GM18508 (cell line): ENCODE data around the gene MYLK4.

Experiments
- ATAC-seq: cut with Tn5 transposase; IDR thresholded peaks from one replicate; pipeline ENCODE4 v1.9.1; 2021; ENCODE audit warnings: moderate number of reproducible peaks; ENCODE audit not compliant: insufficient read depth, unreplicated experiment

MYLK4 gene

DNA sequence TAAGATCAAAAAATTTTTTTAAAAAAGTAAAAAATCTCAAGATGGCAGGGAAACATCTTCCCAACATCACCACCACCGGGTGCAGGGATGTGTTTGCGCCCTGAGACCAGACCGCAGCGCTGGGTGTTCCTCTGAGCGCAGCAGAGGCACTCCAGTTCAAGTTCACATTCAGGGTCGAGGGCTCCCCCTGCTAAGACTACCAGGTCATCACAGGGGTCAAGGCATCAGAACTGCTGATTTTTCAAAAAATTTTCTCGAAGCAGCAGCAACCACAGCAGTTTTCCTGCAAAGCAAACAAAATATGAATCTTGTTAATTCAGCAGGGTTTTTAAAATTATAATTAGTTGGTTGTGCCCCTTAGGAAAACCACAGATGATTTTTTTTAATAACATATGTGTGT, 83.1 kb downstream of the MYLK4 start:
- no peak for ATAC-seq

DNA sequence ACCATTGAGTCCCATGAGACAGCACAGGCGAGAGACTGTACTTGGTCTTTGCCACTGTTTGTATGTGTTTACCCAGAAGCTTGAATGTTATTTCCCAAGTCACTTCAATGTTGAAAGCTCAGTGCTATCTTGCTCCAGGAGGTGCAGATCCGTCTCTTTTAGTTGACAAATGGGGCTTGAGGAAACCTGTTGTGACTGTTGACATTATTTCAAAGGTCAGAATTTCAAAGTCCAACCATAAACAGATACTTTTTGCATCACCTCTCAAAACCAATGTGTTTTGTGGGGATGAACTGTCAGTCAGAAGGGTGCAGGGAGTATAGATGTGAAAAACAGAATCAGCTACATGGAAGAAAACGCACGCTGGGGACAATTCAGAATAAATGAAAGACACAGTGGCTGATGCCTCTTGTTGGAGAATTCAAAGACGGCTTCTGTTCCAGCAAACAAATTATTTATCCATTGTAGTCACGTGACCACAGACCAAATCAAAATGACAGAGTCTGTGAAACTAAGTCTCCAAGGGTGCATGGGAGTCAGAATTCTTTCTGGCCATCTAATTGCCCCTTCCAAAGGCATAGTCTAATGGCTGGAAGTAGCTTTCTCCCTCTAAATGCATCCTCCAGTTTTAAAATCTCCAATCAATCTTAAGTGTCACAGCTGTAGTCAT, 83.7 kb downstream of the MYLK4 start:
- ATAC-seq = no peak

DNA sequence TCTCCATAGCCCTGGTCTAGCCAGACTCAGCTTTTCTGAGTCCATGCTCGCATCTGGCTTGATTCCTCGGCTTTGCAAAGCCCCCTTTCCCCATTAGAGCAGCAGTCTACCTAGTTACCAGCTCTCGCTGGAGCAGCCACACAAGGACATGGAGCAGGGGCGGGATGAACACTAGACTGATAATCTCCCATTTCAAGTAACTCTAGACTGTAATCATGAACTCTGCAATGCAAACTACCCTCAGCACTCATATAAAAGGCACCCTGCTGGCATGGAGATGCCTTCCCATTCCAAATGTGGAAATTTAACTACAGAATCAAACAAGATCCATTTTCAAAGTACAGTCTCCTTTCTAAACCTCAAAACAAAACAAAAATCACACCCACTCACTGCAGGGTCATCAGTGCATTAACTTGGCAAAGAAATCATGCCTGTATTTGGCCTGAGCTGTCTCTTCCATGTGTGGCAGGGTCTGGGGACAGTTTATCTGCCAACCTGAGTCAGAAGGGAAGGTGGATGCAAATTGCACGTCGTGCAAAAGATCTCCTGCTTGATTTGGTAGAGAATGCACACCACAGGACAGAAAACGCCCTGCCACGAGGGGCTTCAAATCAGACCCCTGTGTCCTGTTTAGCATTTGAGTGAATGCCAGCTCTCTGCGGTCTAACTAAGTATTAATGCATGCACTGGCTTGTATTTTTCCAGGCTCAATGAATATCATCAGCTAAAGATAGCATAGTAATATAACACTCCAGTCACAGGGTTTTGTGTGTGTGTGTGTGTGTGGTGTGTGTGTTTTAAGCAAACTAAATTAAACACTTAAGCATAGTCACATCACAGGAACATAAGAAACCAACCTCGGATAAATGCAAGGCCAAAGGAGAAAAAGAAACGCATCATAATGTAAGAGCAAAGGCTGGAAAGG, 85.3 kb downstream of the MYLK4 start:
- no peak for ATAC-seq

DNA sequence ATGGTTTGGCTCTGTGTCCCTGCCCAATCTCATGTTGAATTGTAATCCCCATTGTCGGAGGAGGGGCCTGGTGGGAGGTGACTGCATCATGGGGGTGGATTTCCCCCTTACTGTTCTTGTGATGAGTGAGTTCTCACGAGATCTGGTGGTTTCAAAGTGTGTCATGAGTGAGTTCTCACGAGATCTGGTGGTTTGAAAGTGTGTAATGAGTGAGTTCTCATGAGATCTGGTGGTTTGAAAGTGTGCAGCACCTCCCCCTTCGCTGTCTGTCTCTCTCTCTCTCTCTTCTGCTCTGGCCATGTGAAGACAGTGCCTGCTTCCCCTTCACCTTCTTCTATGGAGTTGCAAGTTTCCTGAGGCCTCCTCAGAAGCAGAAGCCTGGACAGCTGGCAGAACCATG, 87.6 kb downstream of the MYLK4 start:
- no peak for ATAC-seq

DNA sequence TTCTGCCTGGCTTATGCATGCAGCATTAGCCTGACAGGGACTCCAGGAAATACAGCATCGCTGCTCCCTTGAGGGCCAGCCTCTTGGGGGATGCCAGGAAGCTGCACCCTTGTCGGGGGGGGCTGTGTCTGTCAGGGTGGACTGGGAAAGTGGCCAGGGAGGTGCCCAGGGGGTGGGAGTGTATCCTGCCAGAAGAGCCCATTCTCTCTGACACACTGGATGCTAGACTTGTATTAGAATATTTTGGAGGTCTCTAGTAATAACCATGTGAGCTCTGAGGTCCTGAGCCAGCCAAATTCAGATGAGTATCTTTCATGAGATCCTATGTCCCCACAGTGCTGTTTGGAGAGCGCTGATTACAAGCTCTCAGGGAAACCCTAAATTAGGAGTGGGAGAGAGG, 89.1 kb downstream of the MYLK4 start:
- ATAC-seq = no peak

DNA sequence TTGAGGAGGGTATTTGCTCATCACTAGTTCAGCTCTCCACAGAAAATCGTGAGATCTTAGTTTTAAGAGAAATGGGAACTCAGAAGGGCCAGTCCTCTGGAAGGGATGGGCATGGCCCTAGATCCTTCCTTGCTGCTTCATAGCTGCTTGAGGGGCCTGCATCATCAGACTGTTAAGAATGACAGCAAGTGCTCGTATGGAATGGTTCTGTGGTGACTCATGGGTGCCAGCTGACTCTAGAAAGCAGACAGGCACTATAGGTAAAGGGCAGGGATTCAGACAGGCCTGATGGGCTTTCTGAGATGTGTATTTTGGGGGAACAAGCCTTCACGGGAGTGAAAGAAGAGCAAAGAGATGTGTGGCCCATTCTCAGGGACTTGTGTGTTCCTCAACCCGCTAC, 90.8 kb downstream of the MYLK4 start:
- ATAC-seq = no peak

DNA sequence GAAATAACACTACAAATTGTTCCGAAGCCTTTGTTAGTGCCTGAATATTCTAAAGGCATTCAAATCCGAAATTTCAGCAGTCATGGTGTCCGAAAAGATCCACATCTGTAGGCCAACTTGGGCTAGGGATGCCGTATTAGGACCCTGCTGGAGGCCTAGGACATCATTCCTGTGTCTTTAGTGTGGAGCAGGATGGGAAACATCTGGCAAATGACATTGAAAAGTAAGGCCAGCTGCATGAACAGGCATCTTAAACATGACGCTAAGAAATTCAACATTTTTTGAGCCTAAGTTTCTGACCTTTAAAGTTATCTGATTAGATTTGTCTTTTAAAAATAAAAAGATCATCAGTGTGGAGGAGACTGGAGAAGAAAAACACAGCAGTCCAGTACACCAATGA, 91.3 kb downstream of the MYLK4 start:
- ATAC-seq = no peak

DNA sequence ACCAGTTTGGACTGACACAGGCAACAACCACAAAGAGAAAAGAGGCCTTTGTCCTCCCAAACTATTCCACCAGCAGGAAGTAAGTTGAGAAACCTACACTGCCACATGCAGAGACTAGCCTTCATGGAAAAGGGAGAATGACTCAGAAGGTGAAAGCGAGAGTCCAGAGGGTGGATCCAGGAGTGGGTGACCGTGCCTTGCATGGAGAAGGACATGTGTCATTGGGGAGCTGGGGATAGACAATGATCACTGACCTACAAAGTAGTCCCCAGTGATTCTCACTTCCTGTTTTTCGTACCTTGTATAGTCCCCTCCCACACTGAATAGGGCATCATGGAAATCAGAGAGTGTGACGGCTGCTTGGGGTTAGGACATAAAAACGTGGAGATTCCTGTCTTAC, 91.9 kb downstream of the MYLK4 start:
- no peak for ATAC-seq

DNA sequence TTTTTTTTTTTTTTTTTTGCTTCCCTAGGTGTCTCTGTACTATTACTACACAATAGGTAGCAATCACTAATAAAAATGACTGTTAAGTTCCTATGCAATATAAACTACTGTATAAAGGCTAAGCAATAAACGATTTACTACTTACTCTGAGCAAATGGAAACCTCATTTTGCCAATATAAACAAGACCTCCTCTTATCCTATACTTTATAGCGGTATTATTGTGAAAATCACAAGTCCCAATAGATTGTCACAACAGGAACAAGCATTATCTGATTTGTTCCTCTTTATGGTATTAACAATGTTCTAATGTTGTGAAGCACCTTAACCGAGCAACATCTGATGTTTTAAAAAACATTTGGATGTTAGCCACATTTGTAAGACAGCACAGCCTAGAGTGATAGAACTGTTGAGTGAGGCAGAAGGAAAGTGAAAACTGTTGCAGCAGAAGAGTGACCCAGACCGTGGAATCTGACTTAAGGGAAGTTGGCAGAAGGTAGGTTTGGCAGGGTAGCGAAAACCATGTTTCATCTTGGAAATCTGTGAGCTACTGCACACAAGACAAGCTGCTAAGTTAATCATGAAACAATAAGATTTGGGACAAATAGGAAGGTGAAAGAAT, 94.2 kb downstream of the MYLK4 start:
- ATAC-seq = no peak

DNA sequence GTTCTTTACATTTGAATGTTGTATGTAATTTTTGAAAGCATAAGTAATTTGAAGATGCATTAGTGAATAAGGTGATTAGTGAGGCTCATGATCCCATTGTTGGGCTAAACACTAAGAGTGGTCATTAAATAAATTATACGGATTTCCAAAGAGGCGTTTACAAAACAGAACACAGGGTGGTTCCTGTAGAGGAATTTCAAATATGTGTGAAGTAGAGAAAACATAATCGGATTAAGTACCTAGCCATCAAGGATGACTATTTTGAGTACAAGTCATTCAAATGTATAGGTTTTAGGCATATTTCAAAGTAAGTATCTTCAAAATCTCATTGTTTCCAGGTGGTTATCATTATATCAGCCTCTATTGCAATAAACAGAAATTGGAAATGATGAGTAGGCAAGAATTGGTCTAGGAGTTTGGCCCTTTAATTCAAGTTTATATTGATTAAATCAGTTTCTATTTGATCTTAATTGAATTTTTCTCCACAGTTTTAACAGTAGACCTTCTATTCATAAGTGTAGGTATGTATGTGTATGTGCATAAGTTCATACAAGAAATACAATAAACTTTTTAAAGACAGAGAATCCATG, 94.8 kb downstream of the MYLK4 start:
- no peak for ATAC-seq

DNA sequence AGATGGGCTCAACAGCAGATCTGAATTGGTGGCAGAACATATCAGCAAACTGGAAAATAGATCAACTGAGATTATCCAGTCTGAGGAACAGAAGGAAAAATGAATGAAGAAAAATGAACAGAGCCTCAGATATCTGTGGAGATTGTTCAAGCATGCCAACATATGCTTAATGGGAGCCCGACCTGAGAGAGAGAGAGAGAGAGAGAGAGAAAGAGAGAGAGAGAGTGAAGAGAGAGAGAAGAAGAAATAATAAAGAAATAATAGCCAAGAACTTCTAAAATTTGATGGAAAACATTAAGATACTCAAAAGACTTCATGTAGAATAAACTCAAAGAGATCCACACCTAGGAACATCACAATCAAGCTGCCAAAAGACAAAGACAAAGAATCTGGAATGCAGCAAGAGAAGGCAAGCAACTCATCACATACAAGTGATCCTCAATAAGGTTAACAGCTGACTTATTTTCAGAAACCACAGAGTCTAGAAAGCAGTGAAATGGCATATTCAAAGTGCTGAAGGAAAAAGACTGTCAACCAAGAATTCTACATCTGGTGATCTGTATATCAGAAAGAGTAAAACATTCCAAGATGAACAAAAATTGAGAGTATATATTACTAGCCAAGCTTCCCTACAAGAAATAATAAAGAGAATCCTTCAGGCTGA, 97.2 kb downstream of the MYLK4 start:
- no peak for ATAC-seq

DNA sequence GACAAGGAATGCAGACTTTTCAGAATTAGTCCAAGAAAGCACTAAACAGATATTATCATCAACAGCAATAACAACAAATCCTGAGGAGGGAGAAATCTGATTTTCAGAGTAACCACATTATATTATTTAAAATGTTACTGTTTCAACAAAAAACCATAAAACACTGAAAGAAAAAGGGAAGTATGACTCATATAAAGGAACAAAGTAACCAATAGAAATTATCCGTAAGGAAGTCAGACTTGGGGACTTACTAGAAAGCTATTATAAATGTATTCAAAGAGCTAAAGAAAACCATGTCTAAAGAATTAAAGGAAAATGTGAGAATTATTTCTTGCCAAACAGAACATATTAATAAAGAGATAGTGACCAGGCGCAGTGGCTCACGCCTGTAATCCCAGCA, 98.1 kb downstream of the MYLK4 start:
- ATAC-seq = no peak

DNA sequence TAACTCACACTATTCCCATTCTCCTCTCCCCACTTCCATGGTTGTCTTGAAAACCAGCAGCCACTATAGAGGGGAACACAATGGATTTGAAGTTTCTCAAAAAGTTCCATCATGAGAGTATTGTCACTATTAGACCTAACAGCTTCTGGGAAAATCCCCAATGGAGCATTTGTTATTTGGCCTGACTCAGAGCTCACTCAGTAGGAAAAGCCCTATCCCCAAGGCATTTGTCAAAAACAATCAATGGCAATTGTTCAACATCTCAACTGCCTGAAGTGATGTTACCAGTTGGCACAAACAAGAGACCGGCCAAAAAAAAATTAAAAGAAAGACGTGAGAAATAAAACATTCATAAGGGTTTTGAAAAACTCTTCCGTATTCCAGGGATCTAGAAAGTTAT, 98.8 kb downstream of the MYLK4 start:
- no peak for ATAC-seq

DNA sequence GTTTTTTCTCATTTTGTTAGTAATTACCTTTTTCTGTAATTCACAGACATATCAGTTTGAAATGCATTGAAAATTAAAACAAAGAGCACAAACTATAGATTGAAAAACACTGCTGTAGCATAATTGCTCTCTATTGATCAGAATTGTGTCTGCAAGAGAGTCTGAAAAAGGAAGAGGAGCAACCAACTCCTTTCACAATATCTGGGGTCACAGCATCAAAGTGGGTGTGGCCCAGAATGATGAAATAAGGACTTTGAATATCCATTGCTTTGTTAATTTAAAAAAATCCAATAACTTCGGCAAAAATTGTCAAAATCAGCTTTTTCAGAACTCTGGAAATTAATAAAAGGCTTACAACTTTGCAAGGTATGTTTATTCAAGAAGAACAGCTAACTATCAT, 99.2 kb downstream of the MYLK4 start:
- ATAC-seq = no peak

DNA sequence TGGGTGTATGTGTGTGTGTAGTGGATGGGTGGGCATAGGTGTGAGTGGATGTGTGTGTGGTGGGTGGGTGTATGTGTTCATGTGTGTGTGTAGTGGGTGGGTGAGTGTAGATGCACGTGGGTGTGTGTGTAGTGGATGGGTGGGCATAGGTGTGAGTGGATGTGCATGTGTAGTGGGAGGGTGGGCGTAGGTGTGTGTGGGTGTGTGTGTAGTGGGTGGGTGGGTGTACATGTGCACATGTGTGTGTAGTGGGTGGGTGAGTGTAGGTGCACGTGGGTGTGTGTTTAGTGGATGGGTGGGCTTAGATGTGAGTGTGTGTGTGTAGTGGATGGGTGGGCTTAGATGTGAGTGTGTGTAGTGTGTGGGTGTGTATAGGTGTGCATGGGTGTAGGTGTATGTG, 104.4 kb downstream of the MYLK4 start:
- no peak for ATAC-seq

DNA sequence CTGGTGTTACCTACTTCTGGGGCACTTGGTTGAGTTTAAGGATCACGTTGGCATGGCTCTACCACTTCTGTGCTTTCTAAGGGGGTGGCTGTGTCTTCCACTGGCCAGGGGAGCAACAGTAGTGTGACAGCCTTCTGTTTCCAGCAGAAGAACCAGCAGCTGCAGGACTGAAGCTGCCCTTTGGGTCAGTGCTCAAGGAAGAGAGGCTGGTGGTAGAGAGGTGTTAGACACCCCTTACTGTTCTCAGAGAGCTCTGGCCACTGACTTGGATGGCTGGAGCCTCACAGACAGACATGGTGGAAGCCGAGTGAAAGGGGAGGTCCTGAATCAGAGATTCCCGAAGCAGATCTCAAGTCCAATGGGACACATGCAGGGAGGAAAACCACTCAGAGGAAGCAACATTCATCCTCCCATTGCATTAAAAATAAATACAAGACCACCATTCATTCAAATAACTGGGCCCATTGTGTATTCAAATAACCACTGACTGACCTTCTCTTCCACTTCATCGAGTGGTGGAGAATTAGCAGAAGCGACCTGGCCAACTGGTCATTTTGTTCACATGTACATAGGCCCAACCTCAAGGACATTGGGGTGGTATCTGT, 106.7 kb downstream of the MYLK4 start:
- no peak for ATAC-seq

DNA sequence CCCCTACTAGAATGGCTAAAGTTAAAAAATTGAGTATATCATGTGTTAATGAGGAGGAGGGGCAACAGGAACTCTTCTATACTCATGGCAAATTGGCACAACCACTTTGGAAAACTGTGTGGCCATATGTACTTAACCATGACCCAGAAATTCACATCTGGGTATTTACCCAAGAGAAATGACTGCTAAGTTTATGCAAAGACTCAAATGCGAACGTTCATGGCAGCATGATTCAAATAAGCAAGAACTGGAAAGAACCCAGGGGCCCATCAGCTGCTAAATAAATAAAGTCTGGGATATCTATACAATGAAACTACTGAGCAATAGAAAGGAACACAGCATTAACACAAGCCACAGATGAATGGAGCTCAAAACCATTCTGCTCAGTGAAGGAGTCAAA, 107.6 kb downstream of the MYLK4 start:
- no peak for ATAC-seq

DNA sequence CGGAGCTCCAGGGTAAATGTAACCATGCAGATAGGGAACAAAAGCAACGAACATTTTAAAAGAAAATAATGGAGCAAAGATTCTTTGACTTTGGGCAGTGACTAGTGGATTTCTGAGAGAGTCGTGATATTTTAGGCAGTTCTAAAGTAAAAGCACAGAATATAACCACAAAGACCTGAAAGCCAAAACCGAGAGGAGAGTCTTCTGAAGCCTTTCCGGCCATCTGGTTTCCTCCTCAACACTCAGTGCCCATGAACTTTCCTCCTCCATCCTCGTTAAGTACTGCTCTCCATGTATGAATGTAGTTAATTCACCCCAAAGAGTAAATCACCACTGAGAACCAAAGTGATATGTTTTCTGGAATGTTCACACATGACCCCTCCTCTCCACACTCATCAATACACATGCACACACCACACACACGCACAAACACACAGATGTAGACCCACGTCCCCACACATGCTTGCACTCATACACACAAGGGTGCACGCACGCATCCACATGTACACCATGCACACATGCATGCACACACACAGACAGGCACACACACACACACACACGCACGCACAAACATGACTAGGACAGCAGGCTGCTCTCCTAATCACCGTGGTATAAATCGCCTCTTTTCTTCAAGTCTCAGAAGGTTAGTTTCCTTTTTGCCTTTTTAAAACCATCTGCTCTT, 109.5 kb downstream of the MYLK4 start:
- no peak for ATAC-seq

DNA sequence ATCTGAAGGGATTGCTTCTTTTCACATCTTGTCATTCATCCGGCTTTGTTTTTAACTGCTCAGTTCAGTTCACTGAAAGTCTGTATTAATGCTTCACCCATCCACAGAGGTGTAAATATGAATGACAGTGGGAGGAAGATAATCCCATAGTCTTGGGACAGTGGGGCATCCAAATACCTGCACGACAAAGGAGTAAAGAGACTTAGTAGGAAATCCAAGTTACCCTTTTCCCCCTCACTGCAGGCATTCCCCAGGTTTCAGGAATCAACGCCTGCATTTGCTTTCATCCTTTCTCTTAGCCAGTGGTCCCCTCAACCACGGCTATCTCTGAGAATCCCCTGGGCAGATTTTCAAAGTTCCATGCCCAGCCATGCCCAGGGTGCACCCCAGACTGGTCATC, 110.2 kb downstream of the MYLK4 start:
- ATAC-seq = no peak

DNA sequence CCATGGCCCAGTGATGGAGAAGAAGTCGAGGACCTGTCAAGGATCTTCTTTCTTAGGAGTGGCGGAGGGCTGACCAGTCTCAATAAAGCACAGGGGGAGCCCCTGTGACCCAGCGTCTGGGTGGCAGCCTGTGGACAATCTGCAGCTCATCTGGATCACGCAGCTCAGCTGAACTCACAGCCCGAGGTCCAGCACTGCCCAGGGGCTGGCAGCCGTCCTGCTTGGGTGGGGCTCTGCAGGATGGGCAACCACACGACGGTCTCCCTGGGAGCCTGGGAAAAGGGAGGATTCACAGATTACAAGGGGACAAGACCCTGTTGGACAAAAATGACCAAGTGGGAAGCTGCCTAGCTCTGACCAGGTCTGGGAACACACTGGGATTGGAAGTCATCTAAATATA, 110.8 kb downstream of the MYLK4 start:
- ATAC-seq = no peak
